Right atrium auricular region (tissue), 2 donors: ENCODE results near the gene COBL. TPM values are rescaled to one million over a fixed set of nuclear protein-coding genes. Genes with fewer than 3 reads are reported as not detected.

Experiments
- DNase-seq: peaks from one replicate; pipeline ENCODE4 v3.0.0-alpha.2; 2019; ENCODE audit warnings: low spot score
- H3K27ac ChIP-seq, 2 donors: fragments of 200-600 bp; sonication (generic); 1 replicate in 1 of 2; 2 replicates in 1 of 2; pipeline ENCODE4 v1.5.1; 2016 to 2019
- H3K27me3 ChIP-seq, 2 donors: fragments of 200-600 bp; sonication (generic); one replicate each; pipeline versions ENCODE4 v1.5.1 to v1.6.0; 2017 to 2019
- H3K36me3 ChIP-seq: fragments of 200-600 bp; sonication (generic); one replicate; pipeline ENCODE4 v1.5.1; 2016
- H3K4me1 ChIP-seq, 2 donors: fragments of 200-600 bp; sonication (generic); one replicate each; pipeline versions ENCODE4 v1.5.1 to v1.6.0; 2017 to 2019
- H3K4me3 ChIP-seq, 2 donors: fragments of 200-600 bp; sonication (generic); 1 replicate in 1 of 2; 2 replicates in 1 of 2; pipeline ENCODE4 v1.5.1; 2017 to 2019; ENCODE audit warnings: mild to moderate bottlenecking in 1 of 2, moderate library complexity in 1 of 2
- H3K9me3 ChIP-seq, 2 donors: fragments of 200-600 bp; sonication (generic); one replicate each; pipeline ENCODE4 v1.5.1; 2019
- total RNA-seq, 2 donors: library from RNA; depleted of rRNA; stranded (reverse); fragments of >200 nt; gene quantifications; one replicate each; pipeline ENCODE4 v1.1.0, GENCODE V29; 2016
- TF ChIP-seq, protein P1 (sequence below), 2 donors: fragments of 200-600 bp; sonication (generic); IDR thresholded peaks; one replicate each; pipeline ENCODE4 v1.5.1; 2019; ENCODE audit warnings: antibody characterized with exemption in 2 of 2

COBL gene
- total RNA-seq, 2 donors from 2014 or later = 26.3 to 31.4 TPM

- TF ChIP-seq, protein P1, sequence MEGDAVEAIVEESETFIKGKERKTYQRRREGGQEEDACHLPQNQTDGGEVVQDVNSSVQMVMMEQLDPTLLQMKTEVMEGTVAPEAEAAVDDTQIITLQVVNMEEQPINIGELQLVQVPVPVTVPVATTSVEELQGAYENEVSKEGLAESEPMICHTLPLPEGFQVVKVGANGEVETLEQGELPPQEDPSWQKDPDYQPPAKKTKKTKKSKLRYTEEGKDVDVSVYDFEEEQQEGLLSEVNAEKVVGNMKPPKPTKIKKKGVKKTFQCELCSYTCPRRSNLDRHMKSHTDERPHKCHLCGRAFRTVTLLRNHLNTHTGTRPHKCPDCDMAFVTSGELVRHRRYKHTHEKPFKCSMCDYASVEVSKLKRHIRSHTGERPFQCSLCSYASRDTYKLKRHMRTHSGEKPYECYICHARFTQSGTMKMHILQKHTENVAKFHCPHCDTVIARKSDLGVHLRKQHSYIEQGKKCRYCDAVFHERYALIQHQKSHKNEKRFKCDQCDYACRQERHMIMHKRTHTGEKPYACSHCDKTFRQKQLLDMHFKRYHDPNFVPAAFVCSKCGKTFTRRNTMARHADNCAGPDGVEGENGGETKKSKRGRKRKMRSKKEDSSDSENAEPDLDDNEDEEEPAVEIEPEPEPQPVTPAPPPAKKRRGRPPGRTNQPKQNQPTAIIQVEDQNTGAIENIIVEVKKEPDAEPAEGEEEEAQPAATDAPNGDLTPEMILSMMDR (IDR thresholded peaks at IDR 0.05) = no peak
- Histone ChIP-seq H3K36me3 (no peaks in the 10 kb centered on the region), H3K27me3 (no peaks in the 10 kb centered on the region), H3K4me1 (peaks cover 0 to 48% of the 10 kb centered on the region in 2 donors), H3K4me3 (no peak overlapping the region), H3K9me3 (no peaks in the 10 kb centered on the region), H3K27ac (no peak overlapping the region)
- DNase-seq = no peak
These were observed 249.4 kb downstream of the COBL start for GRCh38 chr7:51067258-51067657.

DNA sequence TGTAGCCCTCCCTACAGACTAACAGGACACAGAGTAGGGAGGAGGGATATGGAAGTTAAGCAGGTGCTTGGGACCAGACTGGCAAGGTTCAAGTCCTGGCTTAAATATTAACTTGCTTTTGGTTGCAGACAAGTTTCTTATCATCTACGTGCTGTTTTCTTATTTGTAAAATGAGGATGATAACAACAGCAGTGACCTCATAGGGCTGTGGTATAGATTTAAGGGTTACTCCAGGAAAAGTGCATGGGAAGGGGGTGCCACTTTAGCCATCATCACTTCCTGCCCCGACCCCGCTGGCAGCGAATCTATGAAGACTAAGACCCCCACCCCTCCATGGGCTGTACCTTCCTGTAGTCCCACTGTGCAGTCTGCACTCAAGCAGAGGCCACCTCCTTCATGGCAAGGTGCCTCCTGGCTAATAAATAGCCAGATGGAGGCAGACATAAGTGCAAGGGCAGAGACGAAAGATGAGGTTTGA is 250.2 kb downstream of the COBL start:
- Histone ChIP-seq H3K36me3 (no peaks in the 10 kb centered on the region), H3K4me3 (no peak overlapping the region), H3K4me1 (peaks cover 0 to 42% of the 10 kb centered on the region in 2 donors), H3K27ac (no peak overlapping the region), H3K9me3 (no peaks in the 10 kb centered on the region), H3K27me3 (no peaks in the 10 kb centered on the region)
- no peak for DNase-seq
- TF ChIP-seq, protein P1 (IDR thresholded peaks at IDR 0.05) = no peak

GRCh38 chr7:51065766-51066165 is 250.8 kb downstream of the COBL start:
- no peaks in the 10 kb centered on the region for H3K9me3 ChIP-seq
- no peak for DNase-seq
- H3K4me1 ChIP-seq = peaks cover 0 to 36% of the 10 kb centered on the region in 2 donors
- no peaks in the 10 kb centered on the region for H3K27me3 ChIP-seq
- no peaks in the 10 kb centered on the region for H3K36me3 ChIP-seq
- H3K4me3 ChIP-seq = no peak overlapping the region
- TF ChIP-seq, protein P1 (IDR thresholded peaks at IDR 0.05) = no peak
- H3K27ac ChIP-seq = no peak overlapping the region

DNA sequence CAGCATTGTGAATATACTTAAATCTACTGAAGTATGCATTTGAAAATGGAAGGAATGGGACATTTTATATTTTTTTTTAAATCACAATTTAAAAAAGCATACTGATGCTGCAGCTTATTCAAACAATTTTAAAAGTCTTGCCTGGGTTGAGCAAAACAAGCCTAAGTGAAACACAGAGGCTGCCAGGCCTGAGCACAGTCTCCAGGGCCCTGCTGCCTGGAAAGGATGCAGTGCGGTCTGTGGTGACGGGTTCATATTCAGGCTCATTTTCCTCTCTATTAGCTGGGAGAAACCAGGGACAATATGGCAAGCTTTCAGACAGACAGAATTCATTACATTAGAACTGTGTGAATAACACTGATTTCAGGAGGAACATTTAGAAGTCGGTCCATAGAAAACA is 251.9 kb downstream of the COBL start:
- no peak for DNase-seq
- TF ChIP-seq, protein P1 (IDR thresholded peaks at IDR 0.05) = no peak
- H3K27ac ChIP-seq = no peak overlapping the region
- peaks cover 0 to 26% of the 10 kb centered on the region in 2 donors for H3K4me1 ChIP-seq
- H3K4me3 ChIP-seq = no peak overlapping the region
- no peaks in the 10 kb centered on the region for H3K9me3 ChIP-seq
- H3K27me3 ChIP-seq = no peaks in the 10 kb centered on the region
- no peaks in the 10 kb centered on the region for H3K36me3 ChIP-seq

DNA sequence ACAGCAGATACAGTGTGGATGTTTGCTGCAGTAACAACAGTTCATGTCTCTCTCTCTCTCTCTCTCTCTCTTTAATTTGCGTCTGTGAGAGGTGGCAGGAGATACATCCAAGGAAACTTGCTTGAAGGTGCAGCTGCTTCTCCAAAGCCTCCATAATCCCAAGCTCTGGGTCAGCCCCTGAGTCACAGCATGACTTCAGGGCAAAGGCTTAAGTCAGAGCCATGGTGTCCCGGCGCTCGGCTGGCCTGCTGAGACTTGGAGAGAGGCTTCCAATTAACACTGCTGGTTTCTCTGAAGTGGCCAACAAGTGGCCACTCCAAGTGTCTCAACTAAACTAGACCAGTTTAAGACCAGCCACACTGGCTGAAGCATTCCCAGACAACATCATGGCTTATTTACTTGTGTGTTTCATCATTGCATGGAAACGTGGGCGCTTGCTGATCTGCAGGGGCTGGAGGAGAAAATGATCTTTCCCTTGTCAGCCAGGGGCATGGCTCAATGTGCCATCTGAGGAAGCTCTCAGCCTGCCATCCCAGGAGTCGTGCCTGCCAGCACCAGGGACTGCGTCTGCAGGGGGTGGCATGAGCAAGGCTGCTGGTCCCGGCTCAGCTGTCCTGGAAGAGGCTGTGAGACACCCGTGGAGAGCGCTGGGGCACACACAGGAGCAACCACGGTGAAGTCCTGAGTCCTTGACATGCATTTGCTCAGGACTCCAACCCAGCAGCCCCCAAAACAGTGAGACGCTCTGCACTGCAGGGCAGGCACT is 254.2 kb downstream of the COBL start:
- Histone ChIP-seq H3K4me3 (no peak overlapping the region), H3K27me3 (no peaks in the 10 kb centered on the region), H3K36me3 (no peaks in the 10 kb centered on the region), H3K9me3 (no peaks in the 10 kb centered on the region), H3K27ac (no peak overlapping the region), H3K4me1 (peaks cover 0 to 5% of the 10 kb centered on the region in 2 donors)
- TF ChIP-seq, protein P1 (IDR thresholded peaks at IDR 0.05) = no peak
- DNase-seq = no peak
